Neural cell (in vitro differentiated cells): Measurements from ENCODE around the gene IGF1R.

ENCODE experiments used
- EP300 ChIP-seq: fragments of 450-650 bp; conservative IDR thresholded peaks from 2 replicates; pipeline ENCODE4 v1.6.1; 2014; ENCODE audit warnings: antibody characterized with exemption, mild to moderate bottlenecking, moderate library complexity; ENCODE audit not compliant: poor library complexity, severe bottlenecking
- EZH2 ChIP-seq: fragments of 200-600, 300-800 bp; shearing (Covaris generic), sonication (generic); IDR thresholded peaks from 2 replicates; pipeline ENCODE4 v1.6.1; 2014; ENCODE audit warnings: antibody characterized with exemption, low read length, borderline replicate concordance, mild to moderate bottlenecking; ENCODE audit not compliant: insufficient read depth, poor library complexity, severe bottlenecking
- POLR2AphosphoS5 ChIP-seq: IDR thresholded peaks from 2 replicates; pipeline ENCODE4 v1.6.1; 2012
- SMC3 ChIP-seq: fragments of 450-650 bp; conservative IDR thresholded peaks from 2 replicates; pipeline ENCODE4 v1.6.1; 2014; ENCODE audit warnings: antibody characterized with exemption, mild to moderate bottlenecking, moderate library complexity; ENCODE audit not compliant: poor library complexity
- TAF1 ChIP-seq: IDR thresholded peaks from 2 replicates; pipeline ENCODE4 v1.6.1; 2012; ENCODE audit warnings: low read depth
- TF ChIP-seq, protein P1 (sequence below): fragments of 450-650 bp; IDR thresholded peaks from 2 replicates; pipeline ENCODE4 v1.5.1; 2014; ENCODE audit warnings: antibody characterized with exemption, mild to moderate bottlenecking, moderate library complexity; ENCODE audit not compliant: poor library complexity, severe bottlenecking

GRCh38 chr15:98671060-98672008 lies 23.0 kb downstream of the IGF1R start:
- TF ChIP-seq, protein P1, sequence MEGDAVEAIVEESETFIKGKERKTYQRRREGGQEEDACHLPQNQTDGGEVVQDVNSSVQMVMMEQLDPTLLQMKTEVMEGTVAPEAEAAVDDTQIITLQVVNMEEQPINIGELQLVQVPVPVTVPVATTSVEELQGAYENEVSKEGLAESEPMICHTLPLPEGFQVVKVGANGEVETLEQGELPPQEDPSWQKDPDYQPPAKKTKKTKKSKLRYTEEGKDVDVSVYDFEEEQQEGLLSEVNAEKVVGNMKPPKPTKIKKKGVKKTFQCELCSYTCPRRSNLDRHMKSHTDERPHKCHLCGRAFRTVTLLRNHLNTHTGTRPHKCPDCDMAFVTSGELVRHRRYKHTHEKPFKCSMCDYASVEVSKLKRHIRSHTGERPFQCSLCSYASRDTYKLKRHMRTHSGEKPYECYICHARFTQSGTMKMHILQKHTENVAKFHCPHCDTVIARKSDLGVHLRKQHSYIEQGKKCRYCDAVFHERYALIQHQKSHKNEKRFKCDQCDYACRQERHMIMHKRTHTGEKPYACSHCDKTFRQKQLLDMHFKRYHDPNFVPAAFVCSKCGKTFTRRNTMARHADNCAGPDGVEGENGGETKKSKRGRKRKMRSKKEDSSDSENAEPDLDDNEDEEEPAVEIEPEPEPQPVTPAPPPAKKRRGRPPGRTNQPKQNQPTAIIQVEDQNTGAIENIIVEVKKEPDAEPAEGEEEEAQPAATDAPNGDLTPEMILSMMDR: no peak
- TF ChIP-seq POLR2AphosphoS5 (no peak), EP300 (no peak), TAF1 (no peak), SMC3 (no peak), EZH2 (no peak)
